Neural progenitor cell (in vitro differentiated cells): ENCODE data around the gene UNC45A.

Experiments
- EZH2 ChIP-seq: fragments of 200-600 bp; sonication (generic); IDR thresholded peaks from 2 replicates; pipeline ENCODE4 v1.6.1; 2017; ENCODE audit warnings: antibody characterized with exemption, mild to moderate bottlenecking, moderate library complexity
- EZH2phosphoT487 ChIP-seq: fragments of 200-600 bp; sonication (generic); IDR thresholded peaks from 2 replicates; pipeline ENCODE4 v1.6.1; 2017; ENCODE audit warnings: antibody characterized with exemption
- TF ChIP-seq, protein P1 (sequence below): fragments of 200-600 bp; sonication (generic); IDR thresholded peaks from 2 replicates; pipeline ENCODE4 v1.5.1; 2017; ENCODE audit warnings: antibody characterized with exemption, mild to moderate bottlenecking

DNA sequence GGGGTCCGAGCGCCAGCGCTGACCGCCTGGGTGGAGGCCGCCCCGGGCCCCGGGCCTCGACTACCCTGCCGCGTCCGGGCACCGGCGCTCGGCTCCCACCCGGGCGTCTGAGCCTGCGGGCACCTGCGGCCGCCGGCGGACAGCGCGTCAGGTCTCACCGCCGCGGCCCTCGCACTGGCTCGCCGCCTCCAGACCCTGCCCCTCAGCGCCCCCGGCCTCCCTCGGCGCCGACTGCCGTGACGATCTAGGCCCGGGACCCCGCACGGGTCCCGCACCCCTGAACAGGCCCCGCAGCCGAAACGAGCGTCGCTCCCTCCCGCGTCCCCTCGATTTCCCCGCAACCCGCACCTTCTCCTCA lies 59.0 kb downstream of the UNC45A start:
- TF ChIP-seq EZH2phosphoT487 (no peak), EZH2 (no peak)
- TF ChIP-seq, protein P1, sequence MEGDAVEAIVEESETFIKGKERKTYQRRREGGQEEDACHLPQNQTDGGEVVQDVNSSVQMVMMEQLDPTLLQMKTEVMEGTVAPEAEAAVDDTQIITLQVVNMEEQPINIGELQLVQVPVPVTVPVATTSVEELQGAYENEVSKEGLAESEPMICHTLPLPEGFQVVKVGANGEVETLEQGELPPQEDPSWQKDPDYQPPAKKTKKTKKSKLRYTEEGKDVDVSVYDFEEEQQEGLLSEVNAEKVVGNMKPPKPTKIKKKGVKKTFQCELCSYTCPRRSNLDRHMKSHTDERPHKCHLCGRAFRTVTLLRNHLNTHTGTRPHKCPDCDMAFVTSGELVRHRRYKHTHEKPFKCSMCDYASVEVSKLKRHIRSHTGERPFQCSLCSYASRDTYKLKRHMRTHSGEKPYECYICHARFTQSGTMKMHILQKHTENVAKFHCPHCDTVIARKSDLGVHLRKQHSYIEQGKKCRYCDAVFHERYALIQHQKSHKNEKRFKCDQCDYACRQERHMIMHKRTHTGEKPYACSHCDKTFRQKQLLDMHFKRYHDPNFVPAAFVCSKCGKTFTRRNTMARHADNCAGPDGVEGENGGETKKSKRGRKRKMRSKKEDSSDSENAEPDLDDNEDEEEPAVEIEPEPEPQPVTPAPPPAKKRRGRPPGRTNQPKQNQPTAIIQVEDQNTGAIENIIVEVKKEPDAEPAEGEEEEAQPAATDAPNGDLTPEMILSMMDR = no peak
